Measurements from ENCODE around the gene ENDOU. TPM values are rescaled to one million over a fixed set of nuclear protein-coding genes. Genes with fewer than 3 reads are reported as not detected.

Gene ENDOU
- total RNA-seq, 1 experiment from 2014 or later = not detected

DNA sequence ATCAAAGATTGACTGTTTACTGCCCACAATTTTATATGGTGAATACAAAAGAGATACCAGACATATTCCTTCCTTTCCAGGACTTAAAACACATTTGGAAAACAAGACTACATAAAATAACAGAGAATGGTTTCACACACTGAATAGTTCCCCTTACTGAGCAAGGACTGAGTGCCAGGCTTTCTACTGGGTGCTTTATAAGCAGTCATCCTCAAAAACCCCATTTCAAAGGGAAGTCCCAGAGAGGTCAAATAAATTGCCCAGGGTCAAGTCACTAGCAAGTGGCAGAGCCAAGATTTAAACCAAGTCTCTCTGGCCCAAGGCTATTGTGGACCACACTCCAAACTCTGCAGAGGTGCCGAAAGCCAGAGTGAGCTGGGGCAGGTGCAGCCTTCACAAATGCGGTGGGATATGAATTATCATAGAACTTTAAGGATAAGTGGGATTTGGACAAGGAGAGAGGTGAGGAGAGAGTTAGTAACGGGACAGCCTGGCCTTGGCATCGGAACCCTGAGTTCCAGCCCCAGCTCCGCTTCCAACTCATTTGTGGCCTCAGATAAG, 10.4 kb downstream of the ENDOU start:
- no peaks in the 10 kb centered on the region for H3K27me3 ChIP-seq (ENCODE audit: control insufficient read depth, insufficient read depth, low read length)
- no peaks in the 10 kb centered on the region for H3K9me3 ChIP-seq (ENCODE audit: control insufficient read depth, insufficient read depth, low read depth, low read length)
- no peak for DNase-seq (ENCODE audit: low read depth, low spot score)
- no TSS peak for BruUV-seq (replicated peaks)
- in situ Hi-C loops (cut with HindIII; ENCODE audit: low pct_unique_long_range_greater_than_20kb, low sequenced_read_pairs) (no loop called here), intact Hi-C loops (cut with micrococcal nuclease; ENCODE audit: unreplicated experiment) (loop anchor here (2.0 to 10.0 kb wide), 2 partner anchors 64 to 120 kb away; no protein-coding TSS in a partner anchor)
- TF ChIP-seq SIN3A (IDR thresholded peaks at IDR 0.05; ENCODE audit: borderline replicate concordance, insufficient read depth, low read depth, low read length) = no peak
- no peak for TF ChIP-seq TCF7L2 (IDR thresholded peaks at IDR 0.05; ENCODE audit: low read depth, low read length)
- no peak overlapping the region for H3K27ac ChIP-seq (ENCODE audit: low read length)
- H3K36me3 ChIP-seq (ENCODE audit: control insufficient read depth, insufficient read depth, low read length) = no peaks in the 10 kb centered on the region
- ChIA-PET POLR2A (no interaction called here), CTCF (no interaction called here)
- ATAC-seq = peak; percentile 7
- peaks cover 3% of the 10 kb centered on the region; the same call in 1 of the 2 replicates for H3K4me1 ChIP-seq (ENCODE audit: control insufficient read depth, insufficient read depth, low read length)
- no peak overlapping the region for H3K4me3 ChIP-seq (ENCODE audit: low read depth in 2 of 2, low read length in 2 of 2)

DNA sequence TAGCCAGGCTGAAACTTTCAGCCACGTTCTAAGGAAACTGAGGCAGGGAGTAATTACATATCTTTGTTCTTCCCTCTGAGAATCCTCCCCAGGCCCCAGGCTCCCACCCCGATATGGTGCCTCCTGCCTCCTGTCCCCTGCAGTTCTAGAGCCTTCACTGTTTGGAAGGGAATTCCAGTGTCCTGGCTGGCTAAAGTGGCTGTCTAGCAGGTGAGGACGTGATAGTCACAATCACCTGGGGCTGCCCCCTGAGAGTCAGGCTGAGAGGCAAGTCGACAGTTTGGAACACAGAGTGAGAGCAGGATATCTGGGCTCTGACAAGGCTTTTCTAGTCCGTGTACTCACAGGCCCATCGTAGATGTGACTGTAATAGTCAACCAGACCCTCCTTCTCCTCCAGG, 13.1 kb downstream of the ENDOU start:
- DNase-seq (ENCODE audit: low read depth, low spot score) (no peak), ATAC-seq (no peak)
- no peaks in the 10 kb centered on the region for H3K9me3 ChIP-seq (ENCODE audit: control insufficient read depth, insufficient read depth, low read depth, low read length)
- H3K4me3 ChIP-seq (ENCODE audit: low read depth in 2 of 2, low read length in 2 of 2) = no peak overlapping the region
- H3K27me3 ChIP-seq (ENCODE audit: control insufficient read depth, insufficient read depth, low read length) = no peaks in the 10 kb centered on the region
- intact Hi-C loops (cut with micrococcal nuclease; ENCODE audit: unreplicated experiment) (loop anchor here (10.0 kb wide), 1 partner anchor 123 kb away; no protein-coding TSS in a partner anchor), in situ Hi-C loops (cut with HindIII; ENCODE audit: low pct_unique_long_range_greater_than_20kb, low sequenced_read_pairs) (no loop called here)
- no peak for TF ChIP-seq TCF7L2 (IDR thresholded peaks at IDR 0.05; ENCODE audit: low read depth, low read length)
- TF ChIP-seq POLR2AphosphoS5 (IDR thresholded peaks at IDR 0.05; ENCODE audit: low read depth, low read length) = no peak
- no peak for TF ChIP-seq SIN3A (IDR thresholded peaks at IDR 0.05; ENCODE audit: borderline replicate concordance, insufficient read depth, low read depth, low read length)
- TF ChIP-seq, protein P1, sequence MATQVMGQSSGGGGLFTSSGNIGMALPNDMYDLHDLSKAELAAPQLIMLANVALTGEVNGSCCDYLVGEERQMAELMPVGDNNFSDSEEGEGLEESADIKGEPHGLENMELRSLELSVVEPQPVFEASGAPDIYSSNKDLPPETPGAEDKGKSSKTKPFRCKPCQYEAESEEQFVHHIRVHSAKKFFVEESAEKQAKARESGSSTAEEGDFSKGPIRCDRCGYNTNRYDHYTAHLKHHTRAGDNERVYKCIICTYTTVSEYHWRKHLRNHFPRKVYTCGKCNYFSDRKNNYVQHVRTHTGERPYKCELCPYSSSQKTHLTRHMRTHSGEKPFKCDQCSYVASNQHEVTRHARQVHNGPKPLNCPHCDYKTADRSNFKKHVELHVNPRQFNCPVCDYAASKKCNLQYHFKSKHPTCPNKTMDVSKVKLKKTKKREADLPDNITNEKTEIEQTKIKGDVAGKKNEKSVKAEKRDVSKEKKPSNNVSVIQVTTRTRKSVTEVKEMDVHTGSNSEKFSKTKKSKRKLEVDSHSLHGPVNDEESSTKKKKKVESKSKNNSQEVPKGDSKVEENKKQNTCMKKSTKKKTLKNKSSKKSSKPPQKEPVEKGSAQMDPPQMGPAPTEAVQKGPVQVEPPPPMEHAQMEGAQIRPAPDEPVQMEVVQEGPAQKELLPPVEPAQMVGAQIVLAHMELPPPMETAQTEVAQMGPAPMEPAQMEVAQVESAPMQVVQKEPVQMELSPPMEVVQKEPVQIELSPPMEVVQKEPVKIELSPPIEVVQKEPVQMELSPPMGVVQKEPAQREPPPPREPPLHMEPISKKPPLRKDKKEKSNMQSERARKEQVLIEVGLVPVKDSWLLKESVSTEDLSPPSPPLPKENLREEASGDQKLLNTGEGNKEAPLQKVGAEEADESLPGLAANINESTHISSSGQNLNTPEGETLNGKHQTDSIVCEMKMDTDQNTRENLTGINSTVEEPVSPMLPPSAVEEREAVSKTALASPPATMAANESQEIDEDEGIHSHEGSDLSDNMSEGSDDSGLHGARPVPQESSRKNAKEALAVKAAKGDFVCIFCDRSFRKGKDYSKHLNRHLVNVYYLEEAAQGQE (IDR thresholded peaks at IDR 0.05; ENCODE audit: insufficient read depth in 1 of 2, low read depth in 2 of 2, low read length in 1 of 2) = no peak
- TF ChIP-seq, protein P2, sequence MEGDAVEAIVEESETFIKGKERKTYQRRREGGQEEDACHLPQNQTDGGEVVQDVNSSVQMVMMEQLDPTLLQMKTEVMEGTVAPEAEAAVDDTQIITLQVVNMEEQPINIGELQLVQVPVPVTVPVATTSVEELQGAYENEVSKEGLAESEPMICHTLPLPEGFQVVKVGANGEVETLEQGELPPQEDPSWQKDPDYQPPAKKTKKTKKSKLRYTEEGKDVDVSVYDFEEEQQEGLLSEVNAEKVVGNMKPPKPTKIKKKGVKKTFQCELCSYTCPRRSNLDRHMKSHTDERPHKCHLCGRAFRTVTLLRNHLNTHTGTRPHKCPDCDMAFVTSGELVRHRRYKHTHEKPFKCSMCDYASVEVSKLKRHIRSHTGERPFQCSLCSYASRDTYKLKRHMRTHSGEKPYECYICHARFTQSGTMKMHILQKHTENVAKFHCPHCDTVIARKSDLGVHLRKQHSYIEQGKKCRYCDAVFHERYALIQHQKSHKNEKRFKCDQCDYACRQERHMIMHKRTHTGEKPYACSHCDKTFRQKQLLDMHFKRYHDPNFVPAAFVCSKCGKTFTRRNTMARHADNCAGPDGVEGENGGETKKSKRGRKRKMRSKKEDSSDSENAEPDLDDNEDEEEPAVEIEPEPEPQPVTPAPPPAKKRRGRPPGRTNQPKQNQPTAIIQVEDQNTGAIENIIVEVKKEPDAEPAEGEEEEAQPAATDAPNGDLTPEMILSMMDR (IDR thresholded peaks at IDR 0.05) = no peak
- BruUV-seq (replicated peaks) = no TSS peak
- POLR2A ChIA-PET = no interaction called here
- CTCF ChIA-PET = no interaction called here
- peaks cover 3% of the 10 kb centered on the region; the same call in 1 of the 2 replicates for H3K4me1 ChIP-seq (ENCODE audit: control insufficient read depth, insufficient read depth, low read length)
- no peaks in the 10 kb centered on the region for H3K36me3 ChIP-seq (ENCODE audit: control insufficient read depth, insufficient read depth, low read length)
- no peak overlapping the region for H3K27ac ChIP-seq (ENCODE audit: low read length)

DNA sequence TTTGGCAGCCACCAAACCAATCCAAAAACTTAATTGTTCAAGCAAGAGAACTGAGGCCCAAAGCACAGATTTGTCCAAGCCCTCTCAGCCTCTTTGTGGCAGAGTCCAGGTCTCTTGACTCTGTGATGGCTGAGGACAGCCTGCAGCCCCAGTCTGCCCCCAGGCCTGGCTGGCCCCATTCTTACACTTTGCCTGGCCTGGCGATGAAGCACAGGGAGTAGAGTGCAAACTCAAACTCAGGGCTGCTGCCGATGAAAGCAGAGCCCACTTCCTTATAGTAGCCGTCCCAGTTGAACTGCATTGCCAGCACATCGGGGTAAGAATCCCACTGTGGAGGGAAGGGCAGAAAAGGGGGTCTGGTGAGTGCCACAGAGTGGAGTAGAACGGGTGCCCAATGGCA, 13.8 kb downstream of the ENDOU start:
- no peaks in the 10 kb centered on the region for H3K27me3 ChIP-seq (ENCODE audit: control insufficient read depth, insufficient read depth, low read length)
- TF ChIP-seq TCF7L2 (IDR thresholded peaks at IDR 0.05; ENCODE audit: low read depth, low read length) = no peak
- TF ChIP-seq, protein P2 (IDR thresholded peaks at IDR 0.05) = no peak
- no peak for TF ChIP-seq SIN3A (IDR thresholded peaks at IDR 0.05; ENCODE audit: borderline replicate concordance, insufficient read depth, low read depth, low read length)
- TF ChIP-seq POLR2AphosphoS5 (IDR thresholded peaks at IDR 0.05; ENCODE audit: low read depth, low read length) = no peak
- TF ChIP-seq, protein P1 (IDR thresholded peaks at IDR 0.05; ENCODE audit: insufficient read depth in 1 of 2, low read depth in 2 of 2, low read length in 1 of 2) = no peak
- no TSS peak for BruUV-seq (replicated peaks)
- no peaks in the 10 kb centered on the region for H3K9me3 ChIP-seq (ENCODE audit: control insufficient read depth, insufficient read depth, low read depth, low read length)
- in situ Hi-C loops (cut with HindIII; ENCODE audit: low pct_unique_long_range_greater_than_20kb, low sequenced_read_pairs) (no loop called here), intact Hi-C loops (cut with micrococcal nuclease; ENCODE audit: unreplicated experiment) (loop anchor here (10.0 kb wide), 1 partner anchor 123 kb away; no protein-coding TSS in a partner anchor)
- ChIA-PET POLR2A (no interaction called here), CTCF (interaction anchor here (0.5 kb wide), 1 partner anchor 25 kb away, joined by 3 read pairs; no protein-coding TSS in a partner anchor)
- H3K27ac ChIP-seq (ENCODE audit: low read length) = no peak overlapping the region
- H3K4me3 ChIP-seq (ENCODE audit: low read depth in 2 of 2, low read length in 2 of 2) = no peak overlapping the region
- H3K4me1 ChIP-seq (ENCODE audit: control insufficient read depth, insufficient read depth, low read length) = peaks cover 8% of the 10 kb centered on the region
- no peak for ATAC-seq
- no peaks in the 10 kb centered on the region; the same call in 1 of the 2 replicates for H3K36me3 ChIP-seq (ENCODE audit: control insufficient read depth, insufficient read depth, low read length)
- no peak for DNase-seq (ENCODE audit: low read depth, low spot score)
